HepG2 (cell line): ENCODE results near the gene MPPE1. TPM values are rescaled to one million over a fixed set of nuclear protein-coding genes. Genes with fewer than 3 reads are reported as not detected.

Experiments
- ATAC-seq: fragments of 200-7000 bp; cut with Tn5 transposase; 3 replicates; pipeline ENCODE4 v1.9.1; 2020; ENCODE audit warnings: mild to moderate bottlenecking, moderate library complexity
- BruUV-seq: library from RNA; stranded (reverse); fragments of 400-500 nt; replicated peaks from 2 replicates; lab custom pipeline; 2021; lab: Mats Ljungman, UMichigan
- CTCF ChIA-PET: fragments of 300-600 bp; formaldehyde crosslinking; extraction: SDS; loops from one replicate; lab custom pipeline; 2021; ENCODE audit warnings: low total read pairs, inconsistent platforms, low intra/inter-chr PET ratio; lab: Yijun Ruan, JAX
- POLR2A ChIA-PET: fragments of 350-600 bp; sonication (Branson Sonifier 250); formaldehyde crosslinking; loops from one replicate; lab custom pipeline; 2020; ENCODE audit warnings: antibody characterized with exemption, inconsistent platforms; lab: Yijun Ruan, JAX
- DNase-seq: peaks from one replicate; pipeline ENCODE4 v3.0.0-alpha.2; 2015; ENCODE audit warnings: low spot score
- FAIRE-seq: peaks from 3 replicates; lab custom pipeline; 2011; peaks lifted over from hg19 to GRCh38; lab: Jason Lieb, UNC
- H2AFZ ChIP-seq: one replicate; pipeline ENCODE4 v1.6.1; 2011; ENCODE audit warnings: low read length, inconsistent platforms
- H3K27ac ChIP-seq: fragments of 300-600 bp; 3 replicates; pipeline ENCODE4 v1.8.0; 2011; ENCODE audit warnings: mixed run types, mild to moderate bottlenecking, mixed read lengths, low read length, inconsistent platforms; ENCODE audit not compliant: insufficient read depth; ENCODE audit errors: extremely low read length
- H3K27me3 ChIP-seq, 2 experiments: fragments of 200-600 bp in 1 of 2; 2 replicates in 1 of 2; 3 replicates in 1 of 2; pipeline versions ENCODE4 v1.6.0 to v1.8.0; 2011; ENCODE audit warnings: low read length in 2 of 2, mild to moderate bottlenecking in 2 of 2, moderate library complexity in 2 of 2, inconsistent platforms in 1 of 2; ENCODE audit not compliant: insufficient read depth in 2 of 2, control insufficient read depth in 1 of 2
- H3K36me3 ChIP-seq, 2 experiments: fragments of 200-600 bp in 1 of 2; replicated peaks in 1 of 2; 2 replicates in 1 of 2; 3 replicates in 1 of 2; pipeline versions ENCODE4 v1.5.1 to v1.8.0; 2011; ENCODE audit warnings: low read length in 2 of 2, inconsistent platforms in 1 of 2; ENCODE audit not compliant: insufficient read depth in 2 of 2, control insufficient read depth in 1 of 2
- H3K4me1 ChIP-seq: 2 replicates; pipeline ENCODE4 v1.5.1; 2012; ENCODE audit warnings: low read length, inconsistent platforms; ENCODE audit not compliant: insufficient read depth
- H3K4me2 ChIP-seq: 2 replicates; pipeline ENCODE4 v1.6.0; 2011; ENCODE audit warnings: low read depth, low read length, inconsistent platforms
- H3K4me3 ChIP-seq, 3 experiments: fragments of 200-600 bp in 1 of 3; sonication (generic), shearing (Covaris generic) in 1 of 3; replicated peaks in 1 of 3; 2 replicates each; pipeline ENCODE4 v1.5.1; 2011 to 2016; ENCODE audit warnings: low read length in 3 of 3, inconsistent platforms in 2 of 3, low read depth in 2 of 3, mild to moderate bottlenecking in 2 of 3, control low read depth in 1 of 3, mixed read lengths in 1 of 3; ENCODE audit not compliant: insufficient read depth in 1 of 3
- H3K79me2 ChIP-seq: one replicate; pipeline ENCODE4 v1.6.1; 2011; ENCODE audit warnings: low read length, inconsistent platforms; ENCODE audit not compliant: insufficient read depth
- H3K9ac ChIP-seq: 2 replicates; pipeline ENCODE4 v1.6.0; 2011; ENCODE audit warnings: mild to moderate bottlenecking, low read depth, low read length, inconsistent platforms; ENCODE audit not compliant: insufficient read depth
- H3K9me3 ChIP-seq: 2 replicates; pipeline ENCODE4 v1.5.1; 2012; ENCODE audit warnings: mild to moderate bottlenecking, low read length
- H4K20me1 ChIP-seq: 2 replicates; pipeline ENCODE4 v1.6.0; 2011; ENCODE audit warnings: inconsistent platforms, mild to moderate bottlenecking, low read length, moderate library complexity; ENCODE audit not compliant: insufficient read depth
- ATF7 ChIP-seq, 2 experiments: fragments of 450-650 bp in 1 of 2; sonication (generic) in 1 of 2; formaldehyde crosslinking in 1 of 2; IDR thresholded peaks; 2 replicates each; pipeline versions ENCODE4 v1.4.0 to v1.6.1; 2016 to 2020; ENCODE audit warnings: antibody characterized with exemption in 1 of 2, mild to moderate bottlenecking in 1 of 2, missing genetic modification reagents in 1 of 2
- BRD4 ChIP-seq: sonication (generic); formaldehyde crosslinking; IDR thresholded peaks from 2 replicates; pipeline ENCODE4 v1.4.0; 2020; ENCODE audit warnings: missing genetic modification reagents
- E2F2 ChIP-seq: sonication (generic); formaldehyde crosslinking; IDR thresholded peaks from 2 replicates; pipeline ENCODE4 v1.4.0; 2020; ENCODE audit warnings: missing genetic modification reagents, borderline replicate concordance
- FOXJ3 ChIP-seq: sonication (generic); formaldehyde crosslinking; IDR thresholded peaks from 2 replicates; pipeline ENCODE4 v1.4.0; 2020; ENCODE audit warnings: missing genetic modification reagents, mild to moderate bottlenecking, borderline replicate concordance
- POGZ ChIP-seq: sonication (generic); formaldehyde crosslinking; IDR thresholded peaks from 2 replicates; pipeline ENCODE4 v1.4.0; 2020; ENCODE audit warnings: mild to moderate bottlenecking, missing genetic modification reagents
- RBFOX2 ChIP-seq: fragments of 200-400 bp; formaldehyde crosslinking; IDR thresholded peaks from 2 replicates; pipeline ENCODE4 v1.6.1; 2017; ENCODE audit warnings: low read depth, mild to moderate bottlenecking, low read length
- TMF1 ChIP-seq: sonication (generic); formaldehyde crosslinking; IDR thresholded peaks from 2 replicates; pipeline ENCODE4 v1.8.1; 2022; ENCODE audit warnings: low read depth, missing genetic modification reagents
- ZNF512 ChIP-seq: sonication (generic); formaldehyde crosslinking; IDR thresholded peaks from 2 replicates; pipeline ENCODE4 v1.4.0; 2020; ENCODE audit warnings: mild to moderate bottlenecking, missing genetic modification reagents
- ZSCAN22 ChIP-seq: sonication (generic); formaldehyde crosslinking; IDR thresholded peaks from 2 replicates; pipeline ENCODE4 v1.4.0; 2020; ENCODE audit warnings: mild to moderate bottlenecking, missing genetic modification reagents
- WGBS: methylation state at CpG from one replicate; pipeline ENCODE4 v1.1.6; 2017; ENCODE audit warnings: low lambda C conversion rate; 5-methylcytosine and 5-hydroxymethylcytosine counted together
- in situ Hi-C: cut with HindIII; loops from 2 replicates; pipeline ENCODE4 v1.10.0; 2017; ENCODE audit warnings: low pct_unique_long_range_greater_than_20kb; ENCODE audit not compliant: extremely low pct_ligation_motif_present
- intact Hi-C: fragments of 100-400 bp; cut with micrococcal nuclease; formaldehyde crosslinking; loops from one replicate; pipeline ENCODE4 v1.10.0; 2022; ENCODE audit not compliant: unreplicated experiment
- polyA plus RNA-seq, 8 experiments: library from polyadenylated mRNA; depleted of rRNA in 3 of 8; stranded (reverse) in 7 of 8; unstranded in 1 of 8; fragments of >200 nt; fragmentation: Illumina TruSeq in 4 of 8; extraction: Trizol in 4 of 8; gene quantifications; 2 replicates each; pipeline versions ENCODE4 v1.2.1 to v1.2.3, GENCODE V29; 2011 to 2016; ENCODE audit warnings: low read depth in 4 of 8, missing spikeins in 1 of 8, mixed read lengths in 1 of 8; ENCODE audit not compliant: insufficient read depth in 1 of 8
- total RNA-seq, 5 experiments: library from RNA; depleted of rRNA; stranded (reverse); fragments of >200 nt; fragmentation: Illumina TruSeq; extraction: Trizol; gene quantifications; 2 replicates each; pipeline ENCODE4 v1.2.3, GENCODE V29; 2016; ENCODE audit warnings: low read depth in 1 of 5

MPPE1 gene
- total and polyA plus RNA-seq, 2 of the 13 experiments (the other 11 are each of a cell fraction or from before 2014, with no cell fraction given) = 9.6 to 11.9 TPM

GRCh38 chr18:11899063-11899462 is 9.1 kb downstream of the MPPE1 start:
- BruUV-seq = no TSS peak

GRCh38 chr18:11897781-11898180 is 10.3 kb downstream of the MPPE1 start:
- no peak overlapping the region for H3K9ac ChIP-seq
- 59% methylated on average over 1 of the region's 1 CpG for WGBS
- no peaks in the 10 kb centered on the region for H3K79me2 ChIP-seq
- H4K20me1 ChIP-seq = no peaks in the 10 kb centered on the region
- POLR2A ChIA-PET = no interaction called here
- intact Hi-C loops (no loop called here), in situ Hi-C loops (no loop called here)
- no peak for ATAC-seq
- H3K27me3 ChIP-seq = no peaks in the 10 kb centered on the region
- DNase-seq = no peak
- CTCF ChIA-PET = no interaction called here
- H3K4me1 ChIP-seq = no peaks in the 10 kb centered on the region
- H3K27ac ChIP-seq = no peak overlapping the region
- FAIRE-seq = no peak
- no peaks in the 10 kb centered on the region; a peak in 2 of 5 replicates for H3K36me3 ChIP-seq
- H3K9me3 ChIP-seq = no peaks in the 10 kb centered on the region
- TF ChIP-seq ZSCAN22 (CRISPR knock-in tag) (no peak), E2F2 (CRISPR knock-in tag) (no peak), ATF7 (IDR thresholded peaks at IDR 0.05) (no peak), ATF7 (CRISPR knock-in tag; IDR thresholded peaks at IDR 0.05) (no peak), POGZ (CRISPR knock-in tag) (no peak), ZNF512 (CRISPR knock-in tag) (no peak)
- H2AFZ ChIP-seq = no peak overlapping the region
- no TSS peak for BruUV-seq
- H3K4me2 ChIP-seq = no peak overlapping the region
- no peak overlapping the region for H3K4me3 ChIP-seq

More at GRCh38 chr18:11899063-11899462, 9.1 kb downstream of the MPPE1 start:
- ChIA-PET CTCF (no interaction called here), POLR2A (interaction anchor here (0.9 kb wide), 1 partner anchor 10 kb away, joined by 3 read pairs; no protein-coding TSS in a partner anchor)
- Histone ChIP-seq H2AFZ (no peak overlapping the region), H3K27me3 (no peaks in the 10 kb centered on the region), H3K27ac (no peak overlapping the region), H3K4me3 (no peak overlapping the region), H3K9me3 (no peaks in the 10 kb centered on the region), H4K20me1 (no peaks in the 10 kb centered on the region), H3K4me2 (no peak overlapping the region), H3K9ac (no peak overlapping the region), H3K4me1 (no peaks in the 10 kb centered on the region), H3K36me3 (no peaks in the 10 kb centered on the region; a peak in 2 of 5 replicates), H3K79me2 (no peaks in the 10 kb centered on the region)
- 97% methylated on average over 3 of the region's 3 CpGs for WGBS
- TF ChIP-seq FOXJ3 (CRISPR knock-in tag) (no peak), BRD4 (CRISPR knock-in tag) (no peak), RBFOX2 (no peak), TMF1 (CRISPR knock-in tag) (no peak)
- no peak for DNase-seq
- intact Hi-C loops = no loop called here
- in situ Hi-C loops = no loop called here
- FAIRE-seq = no peak
- ATAC-seq = no peak
